Gastrocnemius medialis (tissue), 4 donors: ENCODE measurements around the gene KRTAP19-7. TPM values are rescaled to one million over a fixed set of nuclear protein-coding genes. Genes with fewer than 3 reads are reported as not detected.

Source experiments
- ATAC-seq, 2 donors: fragments of 150-250 bp; one replicate each; pipeline ENCODE4 v1.9.1; 2016
- DNase-seq, 2 donors: peaks; one replicate each; pipeline ENCODE4 v3.0.0-alpha.2; 2019
- H3K27ac ChIP-seq, 4 donors: fragments of 200-600 bp; sonication (generic); 1 replicate in 1 of 4; 2 replicates in 3 of 4; pipeline ENCODE4 v1.5.1; 2016 to 2018; ENCODE audit warnings: mild to moderate bottlenecking in 2 of 4, moderate library complexity in 1 of 4
- H3K27me3 ChIP-seq, 3 donors: fragments of 200-600 bp; sonication (generic) in 2 of 3; 1 replicate in 1 of 3; 2 replicates in 2 of 3; pipeline versions ENCODE4 v1.5.1 to v1.6.0; 2016 to 2019; ENCODE audit warnings: mild to moderate bottlenecking in 1 of 3, moderate library complexity in 1 of 3
- H3K36me3 ChIP-seq, 2 donors: fragments of 200-600 bp; sonication (generic) in 1 of 2; one replicate each; pipeline ENCODE4 v1.5.1; 2017 to 2018
- H3K4me1 ChIP-seq, 2 donors: fragments of 200-600 bp; sonication (generic) in 1 of 2; one replicate each; pipeline ENCODE4 v1.5.1; 2016 to 2017; ENCODE audit warnings: mild to moderate bottlenecking in 2 of 2
- H3K4me3 ChIP-seq, 4 donors: fragments of 200-600 bp; sonication (generic) in 3 of 4; 1 replicate in 1 of 4; 2 replicates in 3 of 4; pipeline ENCODE4 v1.5.1; 2016 to 2019; ENCODE audit warnings: mild to moderate bottlenecking in 2 of 4
- H3K9me3 ChIP-seq, 3 donors: fragments of 200-600 bp; sonication (generic) in 2 of 3; 1 replicate in 1 of 3; 2 replicates in 2 of 3; pipeline ENCODE4 v1.5.1; 2016 to 2019
- POLR2A ChIP-seq, 2 donors: fragments of 450-650 bp; IDR thresholded peaks; one replicate each; pipeline ENCODE4 v1.6.1; 2017; ENCODE audit warnings: antibody characterized with exemption in 2 of 2, mild to moderate bottlenecking in 2 of 2, moderate library complexity in 2 of 2
- in situ Hi-C, 4 donors: fragments of 200-750 bp; cut with MboI; loops; one replicate each; pipeline versions ENCODE4 v1.15.0 to v1.8.0; 2017; ENCODE audit warnings: low sequenced_read_pairs in 4 of 4
- intact Hi-C: fragments of 100-400 bp; cut with DNase I; formaldehyde crosslinking; loops from one replicate; pipeline ENCODE4 v1.15.1; 2023; ENCODE audit warnings: low total_unique reads
- total RNA-seq, 4 donors: library from RNA; depleted of rRNA; stranded (reverse); fragments of >200 nt; gene quantifications; one replicate each; pipeline versions ENCODE4 v1.1.0 to v1.2.3, GENCODE V29; 2016
- TF ChIP-seq, protein P1 (sequence below), 5 experiments: fragments of 450-650 bp in 3 of 5; fragments of 200-600 bp in 2 of 5; sonication (generic) in 2 of 5; IDR thresholded peaks in 4 of 5; conservative IDR thresholded peaks in 1 of 5; 1 replicate in 4 of 5; 2 replicates in 1 of 5; pipeline ENCODE4 v1.5.1; 2016 to 2019; ENCODE audit warnings: antibody characterized with exemption in 5 of 5, mild to moderate bottlenecking in 3 of 5, moderate library complexity in 3 of 5

The KRTAP19-7 gene
- total RNA-seq, 4 donors from 2014 or later = not detected

DNA sequence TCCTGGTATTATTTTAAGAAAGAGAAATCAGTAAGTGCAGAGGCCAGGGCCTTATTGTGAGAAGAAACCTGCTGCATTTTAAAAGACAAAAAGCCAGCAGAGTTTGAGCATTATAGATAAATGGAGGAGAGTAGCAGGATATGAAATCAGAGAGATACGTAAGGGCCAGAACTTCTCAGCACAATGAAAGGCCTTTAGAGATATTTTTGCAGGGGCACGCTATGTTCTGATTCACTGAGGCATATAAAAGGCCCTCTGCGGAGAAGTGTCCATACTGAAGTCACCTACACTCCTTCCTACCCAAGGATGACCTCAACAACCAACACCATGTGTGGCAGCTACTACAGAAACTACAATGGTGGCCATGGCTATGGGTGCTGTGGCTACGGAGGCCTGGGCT lies 31.0 kb upstream of the KRTAP19-7 start, which contains the start of gene KRTAP6-3:
KRTAP6-3 (plus strand) TSS at position 301 of the 400 bp plus-strand sequence; CDS start at position 307, 6 bp downstream.
- no peaks in the 10 kb centered on the region for H3K9me3 ChIP-seq
- DNase-seq (no peak), ATAC-seq (no peak)
- H3K4me1 ChIP-seq = no peaks in the 10 kb centered on the region
- intact Hi-C loops (no loop called here), in situ Hi-C loops (no loop called here)
- no peak within 1 kb of the TSS for H3K4me3 ChIP-seq
- H3K27me3 ChIP-seq = no peaks in the 10 kb centered on the region
- no peak within 1 kb of the TSS for H3K27ac ChIP-seq
- no peaks in the 10 kb centered on the region for H3K36me3 ChIP-seq
- TF ChIP-seq, protein P1, sequence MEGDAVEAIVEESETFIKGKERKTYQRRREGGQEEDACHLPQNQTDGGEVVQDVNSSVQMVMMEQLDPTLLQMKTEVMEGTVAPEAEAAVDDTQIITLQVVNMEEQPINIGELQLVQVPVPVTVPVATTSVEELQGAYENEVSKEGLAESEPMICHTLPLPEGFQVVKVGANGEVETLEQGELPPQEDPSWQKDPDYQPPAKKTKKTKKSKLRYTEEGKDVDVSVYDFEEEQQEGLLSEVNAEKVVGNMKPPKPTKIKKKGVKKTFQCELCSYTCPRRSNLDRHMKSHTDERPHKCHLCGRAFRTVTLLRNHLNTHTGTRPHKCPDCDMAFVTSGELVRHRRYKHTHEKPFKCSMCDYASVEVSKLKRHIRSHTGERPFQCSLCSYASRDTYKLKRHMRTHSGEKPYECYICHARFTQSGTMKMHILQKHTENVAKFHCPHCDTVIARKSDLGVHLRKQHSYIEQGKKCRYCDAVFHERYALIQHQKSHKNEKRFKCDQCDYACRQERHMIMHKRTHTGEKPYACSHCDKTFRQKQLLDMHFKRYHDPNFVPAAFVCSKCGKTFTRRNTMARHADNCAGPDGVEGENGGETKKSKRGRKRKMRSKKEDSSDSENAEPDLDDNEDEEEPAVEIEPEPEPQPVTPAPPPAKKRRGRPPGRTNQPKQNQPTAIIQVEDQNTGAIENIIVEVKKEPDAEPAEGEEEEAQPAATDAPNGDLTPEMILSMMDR (IDR thresholded peaks at IDR 0.05 in 4 of 5, conservative IDR thresholded peaks at IDR 0.05 in 1 of 5) = no peak
- TF ChIP-seq POLR2A (IDR thresholded peaks at IDR 0.05) = no peak

DNA sequence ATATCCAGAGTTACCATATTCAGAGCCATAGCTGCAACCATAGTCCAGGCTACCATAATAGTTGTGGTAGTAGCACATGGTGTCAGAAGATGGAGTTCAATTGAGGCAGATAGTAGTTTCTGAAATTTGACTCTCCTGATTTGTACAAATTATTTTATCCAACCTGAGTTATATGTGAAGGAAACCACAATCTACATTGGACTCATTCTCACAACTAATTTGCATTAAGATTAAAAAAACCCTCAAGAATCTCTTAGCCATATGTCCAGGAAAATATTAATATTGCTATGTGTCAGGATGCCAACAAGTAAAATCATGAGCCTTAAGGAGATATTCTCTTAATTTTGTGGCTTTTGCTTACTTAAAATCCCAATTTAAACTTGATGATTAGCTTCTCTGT lies 29.2 kb upstream of the KRTAP19-7 start, which contains the start of gene KRTAP22-2:
KRTAP22-2 (minus strand) TSS at position 101 of the 400 bp plus-strand sequence.
- TF ChIP-seq, protein P1 (IDR thresholded peaks at IDR 0.05 in 4 of 5, conservative IDR thresholded peaks at IDR 0.05 in 1 of 5) = no peak
- no peak for TF ChIP-seq POLR2A (IDR thresholded peaks at IDR 0.05)
- H3K27ac ChIP-seq = no peak within 1 kb of the TSS
- in situ Hi-C loops = no loop called here
- DNase-seq (no peak), ATAC-seq (no peak)
- no peaks in the 10 kb centered on the region for H3K27me3 ChIP-seq
- no peaks in the 10 kb centered on the region for H3K36me3 ChIP-seq
- no peak within 1 kb of the TSS for H3K4me3 ChIP-seq
- intact Hi-C loops = no loop called here
- H3K4me1 ChIP-seq = no peaks in the 10 kb centered on the region
- no peaks in the 10 kb centered on the region for H3K9me3 ChIP-seq

DNA sequence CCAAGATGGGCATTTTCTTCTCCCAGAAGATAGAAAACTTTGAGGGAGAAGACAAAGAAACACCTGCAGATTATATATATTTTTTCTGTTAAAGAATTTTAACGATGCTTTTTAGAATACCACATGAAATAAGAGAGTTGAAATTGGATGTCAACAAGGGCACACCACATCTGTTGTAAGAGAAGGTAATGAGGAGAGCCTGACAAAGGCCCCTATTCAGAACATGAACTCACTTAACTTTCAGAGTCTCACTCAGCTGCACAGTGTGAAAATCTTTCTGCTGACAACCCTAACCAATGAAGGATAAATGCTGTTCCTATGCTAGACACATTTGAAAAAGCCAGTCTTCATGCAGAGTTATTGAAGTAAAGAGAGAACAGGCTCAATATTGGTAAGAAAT lies 21.8 kb upstream of the KRTAP19-7 start:
- Histone ChIP-seq H3K36me3 (no peaks in the 10 kb centered on the region), H3K9me3 (no peaks in the 10 kb centered on the region), H3K4me1 (no peaks in the 10 kb centered on the region), H3K27ac (no peak overlapping the region), H3K27me3 (no peaks in the 10 kb centered on the region), H3K4me3 (no peak overlapping the region)
- intact Hi-C loops = no loop called here
- ATAC-seq = no peak
- no peak for DNase-seq
- no peak for TF ChIP-seq POLR2A (IDR thresholded peaks at IDR 0.05)
- TF ChIP-seq, protein P1 (IDR thresholded peaks at IDR 0.05 in 4 of 5, conservative IDR thresholded peaks at IDR 0.05 in 1 of 5) = no peak
- in situ Hi-C loops = no loop called here

DNA sequence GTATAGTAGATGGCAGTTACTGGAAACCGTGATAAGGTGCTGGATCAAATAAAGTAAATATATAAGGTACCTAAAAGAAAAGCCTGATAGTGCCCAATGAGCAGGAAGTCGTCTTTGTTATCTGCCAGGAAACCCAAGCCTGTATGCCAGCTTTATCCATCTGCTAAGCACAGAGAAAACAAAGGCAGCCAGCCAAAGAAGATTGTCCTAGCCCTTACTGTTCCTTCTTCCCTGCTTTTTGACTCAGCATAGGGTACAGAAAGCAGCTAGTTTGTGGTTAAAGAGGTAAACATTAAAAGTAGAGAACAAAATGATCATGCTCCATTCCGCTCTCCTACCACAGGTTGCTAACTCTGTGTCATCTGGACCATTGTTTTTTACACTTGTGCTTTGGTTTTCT lies 19.0 kb upstream of the KRTAP19-7 start:
- Histone ChIP-seq H3K4me3 (no peak overlapping the region), H3K4me1 (no peaks in the 10 kb centered on the region), H3K27ac (no peak overlapping the region), H3K36me3 (no peaks in the 10 kb centered on the region), H3K9me3 (no peaks in the 10 kb centered on the region), H3K27me3 (no peaks in the 10 kb centered on the region)
- DNase-seq (no peak), ATAC-seq (no peak)
- TF ChIP-seq, protein P1 (IDR thresholded peaks at IDR 0.05 in 4 of 5, conservative IDR thresholded peaks at IDR 0.05 in 1 of 5) = no peak
- TF ChIP-seq POLR2A (IDR thresholded peaks at IDR 0.05) = no peak
- intact Hi-C loops = no loop called here
- in situ Hi-C loops = no loop called here

DNA sequence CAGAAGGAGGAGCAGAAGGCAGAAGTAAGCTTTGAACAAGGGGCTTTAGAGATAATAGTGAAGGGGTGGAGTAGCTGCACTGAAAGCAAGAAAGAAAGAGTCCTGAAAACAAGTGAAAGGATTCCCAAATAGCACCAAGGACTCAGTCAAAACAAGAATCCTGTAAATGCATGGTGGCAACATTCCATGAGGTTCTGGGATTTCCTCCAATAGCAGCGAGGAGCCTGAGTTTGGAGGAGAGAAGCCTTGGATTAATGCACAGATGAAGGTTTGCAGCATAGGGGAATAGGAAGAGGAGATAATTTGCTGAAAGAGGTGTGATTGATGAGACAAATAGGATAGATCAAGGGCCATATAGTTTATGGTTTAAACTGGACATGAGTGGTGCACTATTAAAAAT lies 18.2 kb upstream of the KRTAP19-7 start:
- Histone ChIP-seq H3K27ac (no peak overlapping the region), H3K9me3 (no peaks in the 10 kb centered on the region), H3K27me3 (no peaks in the 10 kb centered on the region), H3K4me1 (no peaks in the 10 kb centered on the region), H3K36me3 (no peaks in the 10 kb centered on the region), H3K4me3 (no peak overlapping the region)
- TF ChIP-seq, protein P1 (IDR thresholded peaks at IDR 0.05 in 4 of 5, conservative IDR thresholded peaks at IDR 0.05 in 1 of 5) = no peak
- TF ChIP-seq POLR2A (IDR thresholded peaks at IDR 0.05) = no peak
- in situ Hi-C loops (no loop called here), intact Hi-C loops (no loop called here)
- ATAC-seq (no peak), DNase-seq (no peak)
